GM21390 (cell line): Measurements from ENCODE around the gene ATXN10.
"Not testable (repeated sequence)": the region's sequence is repeated elsewhere in the genome, so short reads cannot be mapped to it uniquely, and the experiment has no call there.

Experiments
- ATAC-seq: cut with Tn5 transposase; IDR thresholded peaks from one replicate; pipeline ENCODE4 v1.9.1; 2021; ENCODE audit not compliant: unreplicated experiment

ATXN10 gene

GRCh38 chr22:45677063-45677462 is 5.4 kb downstream of the ATXN10 start:
- ATAC-seq, result no peak

- ATAC-seq, result no peak
Observed at GRCh38 chr22:45678961-45679912, 7.6 kb downstream of the ATXN10 start.

- no peak for ATAC-seq
Observed at GRCh38 chr22:45680932-45681700, 9.5 kb downstream of the ATXN10 start.

- no peak for ATAC-seq
Observed at GRCh38 chr22:45682064-45682463, 10.4 kb downstream of the ATXN10 start.

GRCh38 chr22:45682773-45683172 is 11.1 kb downstream of the ATXN10 start:
- ATAC-seq, result not testable (repeated sequence)

GRCh38 chr22:45683248-45683647 is 11.6 kb downstream of the ATXN10 start:
- no peak for ATAC-seq

- no peak for ATAC-seq
Observed at GRCh38 chr22:45683680-45684079, 12.0 kb downstream of the ATXN10 start.

- ATAC-seq, result no peak
Observed at GRCh38 chr22:45684169-45684568, 12.5 kb downstream of the ATXN10 start.

GRCh38 chr22:45684752-45685574 is 13.3 kb downstream of the ATXN10 start:
- ATAC-seq, result no peak

GRCh38 chr22:45686004-45686403 is 14.4 kb downstream of the ATXN10 start:
- ATAC-seq, result no peak

GRCh38 chr22:45686836-45687235 is 15.2 kb downstream of the ATXN10 start:
- ATAC-seq, result no peak

- no peak for ATAC-seq
Observed at GRCh38 chr22:45688600-45689080, 17.0 kb downstream of the ATXN10 start.

- ATAC-seq, result no peak
Observed at GRCh38 chr22:45689211-45689610, 17.6 kb downstream of the ATXN10 start.

GRCh38 chr22:45690008-45690407 is 18.4 kb downstream of the ATXN10 start:
- no peak for ATAC-seq

- ATAC-seq, result no peak
Observed at GRCh38 chr22:45692549-45692948, 20.9 kb downstream of the ATXN10 start.

GRCh38 chr22:45693835-45694234 is 22.2 kb downstream of the ATXN10 start:
- ATAC-seq, result no peak

GRCh38 chr22:45696227-45696626 is 24.6 kb downstream of the ATXN10 start:
- no peak for ATAC-seq

- no peak for ATAC-seq
Observed at GRCh38 chr22:45698094-45698493, 26.5 kb downstream of the ATXN10 start.

- ATAC-seq, result no peak
Observed at GRCh38 chr22:45702981-45703380, 31.3 kb downstream of the ATXN10 start.

GRCh38 chr22:45703758-45704157 is 32.1 kb downstream of the ATXN10 start:
- ATAC-seq, result no peak

- ATAC-seq, result no peak
Observed at GRCh38 chr22:45704648-45705047, 33.0 kb downstream of the ATXN10 start.
